HG02870 (cell line): ENCODE measurements around the gene TRIB2.

ENCODE experiments used
- ATAC-seq: cut with Tn5 transposase; IDR thresholded peaks from one replicate; pipeline ENCODE4 v1.9.1; 2021; ENCODE audit warnings: mild to moderate bottlenecking, moderate library complexity; ENCODE audit not compliant: unreplicated experiment

TRIB2 gene

GRCh38 chr2:12737738-12738485 is 21.2 kb downstream of the TRIB2 start:
- no peak for ATAC-seq

- no peak for ATAC-seq
Observed at GRCh38 chr2:12739721-12740254, 23.1 kb downstream of the TRIB2 start.

- no peak for ATAC-seq
Observed at GRCh38 chr2:12741380-12741779, 24.6 kb downstream of the TRIB2 start.

DNA sequence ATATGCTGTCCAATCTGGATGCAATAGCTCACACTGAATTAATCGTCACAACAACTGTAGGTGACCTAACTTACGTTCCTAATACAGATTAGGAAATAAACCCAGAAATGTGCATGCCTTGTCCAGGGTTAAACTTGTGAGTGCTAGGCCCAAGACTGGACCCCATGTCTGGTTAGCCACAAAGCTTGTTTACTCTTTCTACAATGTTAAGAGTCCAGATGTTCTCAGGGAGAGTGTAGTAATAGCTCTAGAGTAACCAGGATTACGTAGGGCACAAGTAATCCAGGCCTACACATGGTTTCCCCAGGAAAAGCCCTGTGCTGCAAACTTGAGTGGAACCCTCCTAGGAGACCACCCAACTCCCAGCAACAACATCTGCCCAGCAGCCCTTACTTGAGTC is 26.2 kb downstream of the TRIB2 start:
- ATAC-seq: no peak

DNA sequence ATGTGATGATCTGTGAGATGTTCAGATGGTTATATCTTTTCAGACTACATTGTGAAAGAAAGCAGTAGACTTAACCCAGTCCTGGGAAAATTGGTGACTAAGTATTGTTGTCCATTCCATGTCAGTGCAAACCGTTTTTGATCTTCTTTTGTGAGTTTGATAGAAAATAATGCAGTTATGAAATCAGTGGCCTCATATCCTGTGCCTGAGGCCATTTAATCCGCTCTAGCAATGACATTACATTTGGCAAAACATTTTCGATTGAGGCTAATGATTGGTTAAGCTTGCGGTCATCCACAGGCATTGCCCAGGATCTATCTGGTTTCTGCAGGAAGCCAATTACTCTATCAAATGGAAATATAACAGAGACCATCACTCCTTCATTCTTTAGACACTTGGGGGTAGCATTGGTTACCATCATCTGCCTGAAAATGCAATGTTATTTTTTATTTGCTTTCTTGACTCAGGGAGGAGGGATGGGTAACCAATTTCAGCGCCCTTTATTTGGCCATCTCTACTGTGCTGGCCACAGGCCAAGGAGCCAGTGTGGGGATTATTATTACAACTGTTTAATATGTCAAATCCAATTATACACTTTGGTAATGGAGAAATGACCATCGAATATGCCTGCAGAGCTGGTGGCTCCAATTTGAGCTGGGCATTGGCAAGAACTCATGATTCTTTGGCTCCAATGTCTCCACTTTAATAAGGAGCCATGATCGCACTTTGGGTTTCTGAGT is 33.6 kb downstream of the TRIB2 start:
- ATAC-seq: no peak

GRCh38 chr2:12754643-12755042 is 37.9 kb downstream of the TRIB2 start:
- ATAC-seq: no peak

- ATAC-seq: no peak
Observed at GRCh38 chr2:12755384-12755783, 38.6 kb downstream of the TRIB2 start.

DNA sequence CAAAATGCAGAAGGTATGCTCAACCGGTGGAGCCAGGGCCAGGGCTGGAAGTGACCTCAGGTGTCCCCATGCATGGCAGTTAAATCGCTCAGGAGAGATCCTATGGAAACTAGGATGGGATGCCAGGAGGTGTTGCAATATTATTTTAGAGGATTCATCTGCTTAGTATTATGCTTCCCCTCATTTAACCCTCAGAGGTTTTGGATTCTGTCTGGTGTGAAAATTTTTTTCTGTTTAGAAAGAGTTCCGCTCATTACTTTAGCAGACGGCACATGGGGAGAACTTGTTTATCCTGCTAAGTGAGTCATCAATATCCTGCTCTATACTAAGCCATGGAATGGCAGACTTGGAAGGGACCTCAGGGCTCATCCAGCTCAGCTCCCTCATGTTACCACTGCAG is 42.5 kb downstream of the TRIB2 start:
- ATAC-seq: no peak

- no peak for ATAC-seq
Observed at GRCh38 chr2:12761104-12761503, 44.4 kb downstream of the TRIB2 start.

GRCh38 chr2:12762337-12762736 is 45.6 kb downstream of the TRIB2 start:
- ATAC-seq: no peak

DNA sequence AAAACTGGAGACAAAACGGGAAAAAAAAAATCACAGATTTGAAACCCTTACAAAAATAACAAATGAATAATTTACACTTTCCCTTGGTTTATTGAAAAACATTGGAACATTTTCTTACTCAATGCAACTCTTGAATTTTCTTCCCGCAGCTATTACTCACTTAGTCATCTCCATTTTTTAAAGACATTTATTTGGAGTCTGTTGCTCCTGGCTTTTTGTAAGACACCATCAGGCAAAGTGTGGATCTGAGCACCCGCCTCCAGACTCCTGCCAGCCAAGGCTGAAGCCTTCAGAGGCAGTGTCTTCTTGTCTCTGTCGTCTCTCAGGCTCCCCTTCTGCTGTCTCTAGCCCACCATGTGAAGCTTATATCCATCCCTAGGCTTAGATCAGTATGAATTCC is 46.2 kb downstream of the TRIB2 start:
- ATAC-seq: no peak

DNA sequence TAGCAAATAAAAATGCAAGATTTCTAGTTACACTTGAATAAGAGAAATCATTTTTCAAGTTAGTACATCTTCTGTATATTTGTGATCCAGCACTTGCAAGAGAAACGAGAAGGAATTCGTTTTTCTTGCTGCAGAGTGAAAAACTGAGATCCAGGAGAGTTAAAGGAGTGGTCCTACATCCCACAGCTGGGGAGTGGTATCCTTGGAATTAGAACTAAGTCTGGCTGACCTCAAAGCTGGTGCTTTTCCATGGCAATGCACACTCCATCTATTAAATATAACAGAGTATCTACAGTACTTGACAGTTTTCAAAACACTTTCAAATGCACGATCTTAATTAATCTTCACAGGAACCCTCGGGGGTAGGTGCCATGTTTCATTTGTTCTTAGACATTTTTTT is 46.8 kb downstream of the TRIB2 start:
- ATAC-seq: no peak

DNA sequence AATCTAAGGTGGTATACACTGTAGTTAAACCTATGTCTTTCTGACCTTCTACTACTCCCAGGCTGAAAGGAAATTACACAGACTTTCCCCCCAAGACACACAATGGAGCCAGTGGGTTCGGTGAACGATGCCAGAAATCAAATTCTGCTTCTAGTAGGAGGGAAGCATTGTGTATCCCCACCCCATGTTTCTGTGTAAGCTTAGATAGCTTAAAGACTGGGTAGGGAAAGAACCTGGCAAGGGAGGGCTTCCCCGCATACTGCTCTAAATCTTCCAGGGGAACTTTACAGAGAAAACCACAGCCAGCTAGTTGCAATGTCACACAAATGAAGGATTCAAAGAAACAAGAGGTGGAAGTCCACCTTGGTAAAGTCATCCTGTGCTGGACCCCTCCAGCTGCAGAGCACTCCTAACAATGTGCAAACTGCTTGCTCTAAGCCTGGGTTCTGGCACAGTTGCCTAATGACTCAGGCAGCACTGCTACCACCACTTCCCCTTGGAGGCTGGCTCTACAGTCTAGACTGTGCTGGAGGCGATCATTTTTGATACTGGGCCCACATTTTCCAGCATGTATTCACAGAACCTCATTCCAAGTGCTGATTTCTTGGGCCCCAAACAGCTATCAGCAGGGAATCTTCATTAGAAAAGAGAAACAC is 47.5 kb downstream of the TRIB2 start:
- no peak for ATAC-seq

- no peak for ATAC-seq
Observed at GRCh38 chr2:12764849-12765605, 48.3 kb downstream of the TRIB2 start.

DNA sequence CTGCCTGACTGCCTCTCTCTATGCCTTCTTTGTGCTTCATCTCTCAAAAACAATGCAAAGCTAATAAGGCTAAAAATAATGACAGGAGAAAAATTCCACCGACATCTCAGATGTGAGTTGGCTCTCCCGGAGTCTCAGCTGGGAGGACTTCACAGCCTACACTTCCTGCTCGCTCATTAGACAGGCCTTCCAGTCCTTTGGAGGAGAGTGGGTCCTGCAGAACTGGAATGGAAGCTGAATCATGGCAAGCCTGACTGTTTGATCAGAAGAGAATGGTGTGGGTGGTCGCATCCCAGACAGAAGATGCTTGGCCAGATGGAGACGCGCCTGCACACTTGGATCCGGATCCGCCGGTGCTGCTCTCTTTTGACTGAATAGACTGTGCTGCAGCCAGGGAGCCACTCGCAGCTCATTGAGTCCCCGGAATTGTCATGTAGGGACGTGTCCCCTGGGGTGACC is 49.7 kb downstream of the TRIB2 start:
- no peak for ATAC-seq

- ATAC-seq: no peak
Observed at GRCh38 chr2:12767541-12767940, 50.8 kb downstream of the TRIB2 start.

DNA sequence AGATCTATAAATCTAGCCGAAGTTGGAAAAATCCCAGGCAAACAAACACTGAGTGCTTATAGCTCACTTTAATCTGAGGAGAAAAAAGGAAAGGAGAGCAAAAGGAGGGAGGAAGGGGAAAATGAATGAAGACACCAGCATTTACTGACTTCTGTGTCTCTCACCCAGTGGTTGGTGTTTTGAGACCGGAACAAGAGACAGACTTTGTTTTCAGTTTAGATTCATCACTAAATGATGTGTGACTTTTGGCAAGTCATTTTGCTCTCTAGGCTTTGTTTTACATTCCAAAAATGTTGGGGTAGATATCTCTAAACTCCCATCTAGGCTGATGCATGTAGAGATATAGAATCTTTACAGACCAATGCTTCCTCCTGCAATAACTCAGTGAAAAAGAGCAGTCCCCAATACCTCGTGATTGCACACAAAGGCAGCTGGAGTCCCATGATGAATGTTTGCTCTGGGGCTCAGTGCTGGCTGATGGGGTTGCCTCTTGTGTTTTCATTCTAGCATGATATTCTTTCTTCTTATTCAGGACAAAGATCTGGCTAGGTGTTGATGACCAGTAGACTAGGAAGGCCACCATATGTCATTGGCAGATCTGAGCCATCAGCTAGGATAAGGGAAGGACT is 51.4 kb downstream of the TRIB2 start:
- ATAC-seq: no peak

GRCh38 chr2:12769492-12770105 is 52.9 kb downstream of the TRIB2 start:
- no peak for ATAC-seq

- ATAC-seq: no peak
Observed at GRCh38 chr2:12770300-12770968, 53.7 kb downstream of the TRIB2 start.
